Occipital lobe (tissue), 1 donor: Measurements from ENCODE around the gene CRK. TPM values are rescaled to one million over a fixed set of nuclear protein-coding genes. Genes with fewer than 3 reads are reported as not detected.

ENCODE experiments used
- total RNA-seq: library from RNA; depleted of rRNA; stranded (reverse); fragments of >200 nt; gene quantifications from one replicate; pipeline ENCODE4 v1.2.3, GENCODE V29; 2014

Gene CRK
- total RNA-seq, 1 donor from 2014 or later = 152 TPM

Other genes with a start within 250 kb of the CRK start
- not detected for gene BHLHA9, start 185.8 kb downstream of the CRK start, total RNA-seq
- not detected for gene TRARG1, start 176.6 kb downstream of the CRK start, total RNA-seq
- 515 TPM for gene YWHAE, start 56.0 kb downstream of the CRK start, total RNA-seq
- 7.3 TPM for gene MYO1C, start 36.5 kb upstream of the CRK start, total RNA-seq
- 43.2 TPM for gene INPP5K, start 60.4 kb upstream of the CRK start, total RNA-seq
- 15.1 TPM for gene PITPNA, start 106.6 kb upstream of the CRK start, total RNA-seq
- gene SLC43A2, start 172.6 kb upstream of the CRK start, total RNA-seq = 15.1 TPM
- 3.9 TPM for gene SCARF1, start 189.5 kb upstream of the CRK start, total RNA-seq
- 1.4 TPM for gene RILP, start 193.6 kb upstream of the CRK start, total RNA-seq
- 71.1 TPM for gene PRPF8, start 228.6 kb upstream of the CRK start, total RNA-seq